WTC11 (cell line): ENCODE results near the gene FTH1. TPM values are rescaled to one million over a fixed set of nuclear protein-coding genes. Genes with fewer than 3 reads are reported as not detected.

Source experiments
- ATAC-seq: fragments of 200-7000 bp; cut with Tn5 transposase; 2 replicates; pipeline ENCODE4 v1.10.0; 2021; ENCODE audit warnings: mild to moderate bottlenecking, moderate library complexity
- CTCF ChIA-PET: fragments of 300-600 bp; sonication (Branson Sonifier 250); formaldehyde crosslinking; loops from one replicate; lab custom pipeline; 2021; ENCODE audit warnings: antibody characterized with exemption; lab: Charles Lee
- POLR2A ChIA-PET: fragments of 350-600 bp; sonication (Branson Sonifier 250); formaldehyde crosslinking; loops from one replicate; lab custom pipeline; 2021; ENCODE audit warnings: antibody characterized with exemption; lab: Charles Lee
- DNase-seq: peaks from one replicate; pipeline ENCODE4 v3.0.0; 2021; ENCODE audit warnings: low spot score
- H3K27ac Mint-ChIP-seq: 2 replicates; pipeline ENCODE4 v1.8.0; 2021; ENCODE audit warnings: mixed read lengths
- H3K27me3 Mint-ChIP-seq: 2 replicates; pipeline ENCODE4 v1.8.0; 2021; ENCODE audit warnings: low read depth, mild to moderate bottlenecking, moderate library complexity, mixed read lengths
- H3K36me3 Mint-ChIP-seq: 2 replicates; pipeline ENCODE4 v1.8.0; 2021; ENCODE audit warnings: mixed read lengths
- H3K4me1 Mint-ChIP-seq: 2 replicates; pipeline ENCODE4 v1.8.0; 2022; ENCODE audit warnings: mixed read lengths
- H3K4me3 Mint-ChIP-seq: 2 replicates; pipeline ENCODE4 v1.8.0; 2021; ENCODE audit warnings: mild to moderate bottlenecking, moderate library complexity, mixed read lengths
- H3K9me3 Mint-ChIP-seq: 2 replicates; pipeline ENCODE4 v1.8.0; 2021; ENCODE audit warnings: mixed read lengths
- ATF1 ChIP-seq: sonication (generic); formaldehyde crosslinking; IDR thresholded peaks from 2 replicates; pipeline ENCODE4 v1.8.1; 2023; ENCODE audit warnings: mild to moderate bottlenecking, moderate library complexity, missing genetic modification reagents
- ELF4 ChIP-seq: sonication (generic); formaldehyde crosslinking; IDR thresholded peaks from 2 replicates; pipeline ENCODE4 v1.8.1; 2022; ENCODE audit warnings: low read depth, mild to moderate bottlenecking, moderate library complexity, missing genetic modification reagents
- ESRRA ChIP-seq: sonication (generic); formaldehyde crosslinking; IDR thresholded peaks from 2 replicates; pipeline ENCODE4 v1.8.1; 2022; ENCODE audit warnings: mild to moderate bottlenecking, missing genetic modification reagents, borderline replicate concordance
- ETV6 ChIP-seq: sonication (generic); formaldehyde crosslinking; IDR thresholded peaks from 2 replicates; pipeline ENCODE4 v1.8.1; 2022; ENCODE audit warnings: mild to moderate bottlenecking, missing genetic modification reagents
- IRF2 ChIP-seq: sonication (generic); formaldehyde crosslinking; IDR thresholded peaks from 2 replicates; pipeline ENCODE4 v1.8.0; 2022; ENCODE audit warnings: low read depth, missing genetic modification reagents, borderline replicate concordance
- NR2C2 ChIP-seq: sonication (generic); formaldehyde crosslinking; IDR thresholded peaks from 2 replicates; pipeline ENCODE4 v1.8.0; 2022; ENCODE audit warnings: mild to moderate bottlenecking, missing genetic modification reagents
- NR3C1 ChIP-seq: sonication (generic); formaldehyde crosslinking; conservative IDR thresholded peaks from 2 replicates; pipeline ENCODE4 v1.8.1; 2023; ENCODE audit warnings: low read depth, mild to moderate bottlenecking, missing genetic modification reagents
- OVOL2 ChIP-seq: fragments of 250-450 bp; sonication (Bioruptor Pico); IDR thresholded peaks from 2 replicates; pipeline ENCODE4 v1.9.0; 2021; ENCODE audit warnings: mild to moderate bottlenecking, borderline replicate concordance
- RELA ChIP-seq: sonication (generic); formaldehyde crosslinking; IDR thresholded peaks from 2 replicates; pipeline ENCODE4 v1.8.1; 2022; ENCODE audit warnings: missing genetic modification reagents, mild to moderate bottlenecking, borderline replicate concordance
- SP1 ChIP-seq: sonication (generic); formaldehyde crosslinking; conservative IDR thresholded peaks from 2 replicates; pipeline ENCODE4 v1.8.1; 2022; ENCODE audit warnings: missing genetic modification reagents
- TCF7 ChIP-seq: sonication (generic); formaldehyde crosslinking; IDR thresholded peaks from 2 replicates; pipeline ENCODE4 v1.8.0; 2022; ENCODE audit warnings: mild to moderate bottlenecking, low read depth, missing genetic modification reagents, moderate library complexity
- TP53 ChIP-seq: sonication (generic); formaldehyde crosslinking; IDR thresholded peaks from 2 replicates; pipeline ENCODE4 v1.8.1; 2023; ENCODE audit warnings: mild to moderate bottlenecking, missing genetic modification reagents
- ZNF317 ChIP-seq: sonication (generic); formaldehyde crosslinking; IDR thresholded peaks from 2 replicates; pipeline ENCODE4 v1.8.1; 2023; ENCODE audit warnings: low read depth, mild to moderate bottlenecking, moderate library complexity, missing genetic modification reagents, borderline replicate concordance
- ZNF423 ChIP-seq: fragments of 250-450 bp; sonication (Bioruptor Pico); IDR thresholded peaks from 2 replicates; pipeline ENCODE4 v2.1.2; 2022; ENCODE audit warnings: mild to moderate bottlenecking, moderate library complexity
- total RNA-seq: library from RNA; stranded (reverse); gene quantifications from 3 replicates; pipeline ENCODE4 v1.2.3, GENCODE V29; 2021
- TF ChIP-seq, protein P1 (sequence below): fragments of 250-450 bp; sonication (Bioruptor Pico); IDR thresholded peaks from 2 replicates; pipeline ENCODE4 v2.1.2; 2022; ENCODE audit warnings: mild to moderate bottlenecking, moderate library complexity
- TF ChIP-seq, protein P2 (sequence below): sonication (generic); formaldehyde crosslinking; IDR thresholded peaks from 2 replicates; pipeline ENCODE4 v1.8.1; 2022; ENCODE audit warnings: low read depth, mild to moderate bottlenecking, moderate library complexity, missing genetic modification reagents, borderline replicate concordance
- TF ChIP-seq, protein P3 (sequence below): fragments of 200-600 bp; IDR thresholded peaks from 2 replicates; pipeline ENCODE4 v1.8.0; 2022; ENCODE audit warnings: antibody characterized with exemption
- TF ChIP-seq, protein P4 (sequence below): fragments of 250-450 bp; sonication (Bioruptor Pico); IDR thresholded peaks from 2 replicates; pipeline ENCODE4 v1.9.0; 2021; ENCODE audit warnings: mild to moderate bottlenecking
- TF ChIP-seq, protein P5 (sequence below): sonication (generic); formaldehyde crosslinking; IDR thresholded peaks from 2 replicates; pipeline ENCODE4 v1.8.0; 2022; ENCODE audit warnings: mild to moderate bottlenecking, missing genetic modification reagents
- TF ChIP-seq, protein P6 (sequence below): sonication (generic); formaldehyde crosslinking; conservative IDR thresholded peaks from 2 replicates; pipeline ENCODE4 v1.8.1; 2022; ENCODE audit warnings: mild to moderate bottlenecking, missing genetic modification reagents
- TF ChIP-seq, protein P7 (sequence below): sonication (generic); formaldehyde crosslinking; IDR thresholded peaks from 2 replicates; pipeline ENCODE4 v1.8.1; 2022; ENCODE audit warnings: low read depth, missing genetic modification reagents, borderline replicate concordance

The FTH1 gene
- total RNA-seq, 1 experiment from 2014 or later: 1,108 TPM

DNA sequence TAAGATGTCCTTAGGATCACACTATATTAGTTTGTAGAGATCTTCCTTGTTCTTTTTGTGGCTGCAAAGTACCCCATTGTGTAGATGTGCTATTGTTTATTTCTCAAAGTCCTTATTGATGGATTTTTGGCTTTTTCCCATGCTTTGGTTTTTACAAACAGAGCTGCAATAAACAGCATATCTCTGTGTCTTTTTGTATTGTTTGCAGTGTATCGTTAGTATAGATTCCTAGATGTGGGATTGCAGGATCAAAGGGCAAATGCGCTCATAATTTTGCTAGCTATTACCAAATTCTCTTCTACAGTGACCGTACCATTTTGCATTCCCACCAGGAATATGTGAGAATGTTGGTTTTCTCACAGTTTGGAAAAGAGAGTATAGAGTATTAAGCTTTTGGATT lies 27.5 kb upstream of the FTH1 start:
- H3K4me1 Mint-ChIP-seq: peaks cover 11% of the 10 kb centered on the region
- ChIA-PET CTCF (interaction anchor here (2.7 to 4.6 kb wide), 2 partner anchors 87 to 96 kb away, joined by 12 to 17 read pairs; no protein-coding TSS in a partner anchor), POLR2A (no interaction called here)
- TF ChIP-seq OVOL2 (no peak), ZNF423 (no peak), ZNF317 (CRISPR knock-in tag) (no peak), NR3C1 (CRISPR knock-in tag) (no peak), ESRRA (CRISPR knock-in tag) (no peak)
- TF ChIP-seq, protein P1, sequence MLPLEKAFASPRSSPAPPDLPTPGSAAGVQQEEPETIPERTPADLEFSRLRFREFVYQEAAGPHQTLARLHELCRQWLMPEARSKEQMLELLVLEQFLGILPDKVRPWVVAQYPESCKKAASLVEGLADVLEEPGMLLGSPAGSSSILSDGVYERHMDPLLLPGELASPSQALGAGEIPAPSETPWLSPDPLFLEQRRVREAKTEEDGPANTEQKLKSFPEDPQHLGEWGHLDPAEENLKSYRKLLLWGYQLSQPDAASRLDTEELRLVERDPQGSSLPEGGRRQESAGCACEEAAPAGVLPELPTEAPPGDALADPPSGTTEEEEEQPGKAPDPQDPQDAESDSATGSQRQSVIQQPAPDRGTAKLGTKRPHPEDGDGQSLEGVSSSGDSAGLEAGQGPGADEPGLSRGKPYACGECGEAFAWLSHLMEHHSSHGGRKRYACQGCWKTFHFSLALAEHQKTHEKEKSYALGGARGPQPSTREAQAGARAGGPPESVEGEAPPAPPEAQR (CRISPR knock-in tag): no peak
- peaks cover 25% of the 10 kb centered on the region for H3K9me3 Mint-ChIP-seq
- ATAC-seq (no peak), DNase-seq (no peak)
- peaks cover 17% of the 10 kb centered on the region for H3K36me3 Mint-ChIP-seq
- H3K27me3 Mint-ChIP-seq: peaks cover 10% of the 10 kb centered on the region
- H3K4me3 Mint-ChIP-seq: no peak overlapping the region
- H3K27ac Mint-ChIP-seq: no peak overlapping the region

DNA sequence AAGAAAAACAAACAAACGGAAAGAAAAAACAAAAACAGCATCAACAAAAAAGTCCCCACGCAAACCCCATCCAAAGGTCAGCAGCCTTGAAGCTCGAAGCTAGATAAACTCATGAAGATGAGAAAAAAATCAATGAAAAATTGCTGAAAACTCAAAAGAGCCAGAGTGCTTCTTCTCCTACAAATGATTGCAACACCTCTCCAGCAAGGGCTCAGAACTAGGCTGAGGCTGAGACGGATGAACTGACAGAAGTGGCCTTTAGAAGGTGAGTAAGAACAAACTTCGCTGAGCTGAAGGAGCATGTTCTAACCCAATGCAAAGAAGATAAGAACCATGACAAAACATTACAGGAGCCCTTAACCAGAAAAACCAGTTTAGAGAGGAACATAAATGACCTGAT lies 18.4 kb upstream of the FTH1 start:
- no peak for DNase-seq
- no peak overlapping the region for H3K27ac Mint-ChIP-seq
- TF ChIP-seq ATF1 (CRISPR knock-in tag): no peak
- no peak for TF ChIP-seq TP53
- TF ChIP-seq, all 79 proteins: peak for 0
- H3K9me3 Mint-ChIP-seq: peaks cover 41% of the 10 kb centered on the region
- no peak for ATAC-seq
- ChIA-PET CTCF (interaction anchor here (0.6 to 3.6 kb wide), 4 partner anchors 87 to 206 kb away, joined by 4 to 15 read pairs (median 8); no protein-coding TSS in a partner anchor), POLR2A (no interaction called here)
- H3K4me1 Mint-ChIP-seq: peaks cover 18% of the 10 kb centered on the region
- peaks cover 86% of the 10 kb centered on the region for H3K27me3 Mint-ChIP-seq
- no peak overlapping the region for H3K4me3 Mint-ChIP-seq
- peaks cover 28% of the 10 kb centered on the region for H3K36me3 Mint-ChIP-seq

DNA sequence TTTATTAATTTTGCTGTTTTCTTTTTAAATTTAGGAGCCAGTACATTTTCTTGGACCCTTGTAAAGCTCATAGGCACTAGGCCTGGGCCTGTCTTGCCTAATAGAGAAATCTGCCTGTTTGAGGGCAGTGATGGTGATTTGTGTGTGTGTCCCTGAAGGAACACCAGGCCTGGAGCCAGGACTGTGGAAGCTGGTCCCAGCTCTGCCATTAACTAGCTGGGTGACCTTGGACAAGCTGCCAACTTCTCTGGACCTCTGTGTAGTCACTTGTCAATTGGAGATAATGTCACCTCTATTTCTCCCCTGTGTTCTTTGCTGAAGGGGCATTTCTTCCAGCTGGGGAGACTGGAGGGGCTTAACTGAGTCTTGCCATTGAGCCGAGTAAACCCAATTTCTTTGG lies 16.0 kb upstream of the FTH1 start:
- no peak for DNase-seq
- POLR2A ChIA-PET: interaction anchor here (0.6 kb wide), 1 partner anchor 101 kb away, joined by 11 read pairs; no protein-coding TSS in a partner anchor
- H3K9me3 Mint-ChIP-seq: peaks cover 23% of the 10 kb centered on the region
- TF ChIP-seq, protein P2, sequence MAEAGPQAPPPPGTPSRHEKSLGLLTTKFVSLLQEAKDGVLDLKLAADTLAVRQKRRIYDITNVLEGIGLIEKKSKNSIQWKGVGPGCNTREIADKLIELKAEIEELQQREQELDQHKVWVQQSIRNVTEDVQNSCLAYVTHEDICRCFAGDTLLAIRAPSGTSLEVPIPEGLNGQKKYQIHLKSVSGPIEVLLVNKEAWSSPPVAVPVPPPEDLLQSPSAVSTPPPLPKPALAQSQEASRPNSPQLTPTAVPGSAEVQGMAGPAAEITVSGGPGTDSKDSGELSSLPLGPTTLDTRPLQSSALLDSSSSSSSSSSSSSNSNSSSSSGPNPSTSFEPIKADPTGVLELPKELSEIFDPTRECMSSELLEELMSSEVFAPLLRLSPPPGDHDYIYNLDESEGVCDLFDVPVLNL: no peak
- TF ChIP-seq ELF4 (no peak), TCF7 (no peak), RELA (CRISPR knock-in tag) (no peak), ETV6 (CRISPR knock-in tag) (no peak), OVOL2 (no peak), NR2C2 (CRISPR knock-in tag) (no peak), SP1 (CRISPR knock-in tag) (no peak), IRF2 (CRISPR knock-in tag) (no peak)
- TF ChIP-seq, protein P3, sequence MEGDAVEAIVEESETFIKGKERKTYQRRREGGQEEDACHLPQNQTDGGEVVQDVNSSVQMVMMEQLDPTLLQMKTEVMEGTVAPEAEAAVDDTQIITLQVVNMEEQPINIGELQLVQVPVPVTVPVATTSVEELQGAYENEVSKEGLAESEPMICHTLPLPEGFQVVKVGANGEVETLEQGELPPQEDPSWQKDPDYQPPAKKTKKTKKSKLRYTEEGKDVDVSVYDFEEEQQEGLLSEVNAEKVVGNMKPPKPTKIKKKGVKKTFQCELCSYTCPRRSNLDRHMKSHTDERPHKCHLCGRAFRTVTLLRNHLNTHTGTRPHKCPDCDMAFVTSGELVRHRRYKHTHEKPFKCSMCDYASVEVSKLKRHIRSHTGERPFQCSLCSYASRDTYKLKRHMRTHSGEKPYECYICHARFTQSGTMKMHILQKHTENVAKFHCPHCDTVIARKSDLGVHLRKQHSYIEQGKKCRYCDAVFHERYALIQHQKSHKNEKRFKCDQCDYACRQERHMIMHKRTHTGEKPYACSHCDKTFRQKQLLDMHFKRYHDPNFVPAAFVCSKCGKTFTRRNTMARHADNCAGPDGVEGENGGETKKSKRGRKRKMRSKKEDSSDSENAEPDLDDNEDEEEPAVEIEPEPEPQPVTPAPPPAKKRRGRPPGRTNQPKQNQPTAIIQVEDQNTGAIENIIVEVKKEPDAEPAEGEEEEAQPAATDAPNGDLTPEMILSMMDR: no peak
- TF ChIP-seq, protein P4, sequence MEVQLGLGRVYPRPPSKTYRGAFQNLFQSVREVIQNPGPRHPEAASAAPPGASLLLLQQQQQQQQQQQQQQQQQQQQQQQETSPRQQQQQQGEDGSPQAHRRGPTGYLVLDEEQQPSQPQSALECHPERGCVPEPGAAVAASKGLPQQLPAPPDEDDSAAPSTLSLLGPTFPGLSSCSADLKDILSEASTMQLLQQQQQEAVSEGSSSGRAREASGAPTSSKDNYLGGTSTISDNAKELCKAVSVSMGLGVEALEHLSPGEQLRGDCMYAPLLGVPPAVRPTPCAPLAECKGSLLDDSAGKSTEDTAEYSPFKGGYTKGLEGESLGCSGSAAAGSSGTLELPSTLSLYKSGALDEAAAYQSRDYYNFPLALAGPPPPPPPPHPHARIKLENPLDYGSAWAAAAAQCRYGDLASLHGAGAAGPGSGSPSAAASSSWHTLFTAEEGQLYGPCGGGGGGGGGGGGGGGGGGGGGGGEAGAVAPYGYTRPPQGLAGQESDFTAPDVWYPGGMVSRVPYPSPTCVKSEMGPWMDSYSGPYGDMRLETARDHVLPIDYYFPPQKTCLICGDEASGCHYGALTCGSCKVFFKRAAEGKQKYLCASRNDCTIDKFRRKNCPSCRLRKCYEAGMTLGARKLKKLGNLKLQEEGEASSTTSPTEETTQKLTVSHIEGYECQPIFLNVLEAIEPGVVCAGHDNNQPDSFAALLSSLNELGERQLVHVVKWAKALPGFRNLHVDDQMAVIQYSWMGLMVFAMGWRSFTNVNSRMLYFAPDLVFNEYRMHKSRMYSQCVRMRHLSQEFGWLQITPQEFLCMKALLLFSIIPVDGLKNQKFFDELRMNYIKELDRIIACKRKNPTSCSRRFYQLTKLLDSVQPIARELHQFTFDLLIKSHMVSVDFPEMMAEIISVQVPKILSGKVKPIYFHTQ (CRISPR knock-in tag): no peak
- TF ChIP-seq, protein P5, sequence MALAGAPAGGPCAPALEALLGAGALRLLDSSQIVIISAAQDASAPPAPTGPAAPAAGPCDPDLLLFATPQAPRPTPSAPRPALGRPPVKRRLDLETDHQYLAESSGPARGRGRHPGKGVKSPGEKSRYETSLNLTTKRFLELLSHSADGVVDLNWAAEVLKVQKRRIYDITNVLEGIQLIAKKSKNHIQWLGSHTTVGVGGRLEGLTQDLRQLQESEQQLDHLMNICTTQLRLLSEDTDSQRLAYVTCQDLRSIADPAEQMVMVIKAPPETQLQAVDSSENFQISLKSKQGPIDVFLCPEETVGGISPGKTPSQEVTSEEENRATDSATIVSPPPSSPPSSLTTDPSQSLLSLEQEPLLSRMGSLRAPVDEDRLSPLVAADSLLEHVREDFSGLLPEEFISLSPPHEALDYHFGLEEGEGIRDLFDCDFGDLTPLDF: no peak
- TF ChIP-seq, protein P6, sequence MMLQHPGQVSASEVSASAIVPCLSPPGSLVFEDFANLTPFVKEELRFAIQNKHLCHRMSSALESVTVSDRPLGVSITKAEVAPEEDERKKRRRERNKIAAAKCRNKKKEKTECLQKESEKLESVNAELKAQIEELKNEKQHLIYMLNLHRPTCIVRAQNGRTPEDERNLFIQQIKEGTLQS: no peak
- TF ChIP-seq, protein P7, sequence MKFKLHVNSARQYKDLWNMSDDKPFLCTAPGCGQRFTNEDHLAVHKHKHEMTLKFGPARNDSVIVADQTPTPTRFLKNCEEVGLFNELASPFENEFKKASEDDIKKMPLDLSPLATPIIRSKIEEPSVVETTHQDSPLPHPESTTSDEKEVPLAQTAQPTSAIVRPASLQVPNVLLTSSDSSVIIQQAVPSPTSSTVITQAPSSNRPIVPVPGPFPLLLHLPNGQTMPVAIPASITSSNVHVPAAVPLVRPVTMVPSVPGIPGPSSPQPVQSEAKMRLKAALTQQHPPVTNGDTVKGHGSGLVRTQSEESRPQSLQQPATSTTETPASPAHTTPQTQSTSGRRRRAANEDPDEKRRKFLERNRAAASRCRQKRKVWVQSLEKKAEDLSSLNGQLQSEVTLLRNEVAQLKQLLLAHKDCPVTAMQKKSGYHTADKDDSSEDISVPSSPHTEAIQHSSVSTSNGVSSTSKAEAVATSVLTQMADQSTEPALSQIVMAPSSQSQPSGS: no peak

More for the DNA sequence above, 16.0 kb upstream of the FTH1 start:
- Mint-ChIP-seq H3K4me3 (no peak overlapping the region), H3K4me1 (peaks cover 22% of the 10 kb centered on the region), H3K36me3 (peaks cover 23% of the 10 kb centered on the region), H3K27ac (no peak overlapping the region), H3K27me3 (peaks cover 75% of the 10 kb centered on the region)
- CTCF ChIA-PET: interaction anchor here (1.1 to 3.6 kb wide), 2 partner anchors 85 to 99 kb away, joined by 3 to 16 read pairs; no protein-coding TSS in a partner anchor
- no peak for ATAC-seq
